ENCODE data around the gene CCDC152.

The CCDC152 gene

DNA sequence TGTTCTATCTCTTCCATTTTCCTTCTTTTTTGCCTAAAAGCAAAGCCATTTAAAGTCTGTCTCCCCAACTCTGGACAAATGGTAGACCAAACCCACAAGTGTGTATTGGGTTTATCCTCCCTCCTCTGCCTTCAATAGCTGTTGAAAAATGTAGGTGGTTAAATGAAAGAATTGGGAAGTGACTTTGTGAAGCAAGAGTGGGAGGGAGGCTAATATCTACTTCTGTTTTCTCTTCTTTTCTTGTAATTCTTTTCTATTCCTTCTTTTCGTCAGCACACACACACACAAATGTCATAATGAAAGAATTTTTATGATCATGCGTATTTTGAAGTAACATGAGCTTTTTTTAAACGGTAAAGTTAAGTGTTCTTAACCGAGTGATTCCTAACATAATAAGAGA, 3.8 kb downstream of the CCDC152 start:
- Histone ChIP-seq H3K9ac (ENCODE audit: low read depth, low read length) (no peak overlapping the region), H3K9me3 (ENCODE audit: insufficient read depth, low read length, severe bottlenecking) (no peaks in the 10 kb centered on the region), H3K27me3 (ENCODE audit: insufficient read depth, low read length, poor library complexity) (no peaks in the 10 kb centered on the region), H3K4me1 (ENCODE audit: insufficient read depth, low read length) (no peaks in the 10 kb centered on the region), H3K79me2 (ENCODE audit: insufficient read depth, low read length) (no peaks in the 10 kb centered on the region), H3K27ac (ENCODE audit: low read length) (no peak overlapping the region), H3K36me3 (ENCODE audit: insufficient read depth, low read length) (no peaks in the 10 kb centered on the region), H3K4me2 (ENCODE audit: insufficient read depth, low read length) (no peak overlapping the region), H4K20me1 (ENCODE audit: insufficient read depth, low read length) (no peaks in the 10 kb centered on the region), H3K4me3 (ENCODE audit: low read depth in 1 of 2, low read length in 2 of 2) (no peak overlapping the region), H2AFZ (ENCODE audit: low read depth, low read length) (no peak overlapping the region)
- ATAC-seq (ENCODE audit: insufficient read depth, low read depth) = no peak
- DNase-seq = no peak
- TF ChIP-seq, protein P1, sequence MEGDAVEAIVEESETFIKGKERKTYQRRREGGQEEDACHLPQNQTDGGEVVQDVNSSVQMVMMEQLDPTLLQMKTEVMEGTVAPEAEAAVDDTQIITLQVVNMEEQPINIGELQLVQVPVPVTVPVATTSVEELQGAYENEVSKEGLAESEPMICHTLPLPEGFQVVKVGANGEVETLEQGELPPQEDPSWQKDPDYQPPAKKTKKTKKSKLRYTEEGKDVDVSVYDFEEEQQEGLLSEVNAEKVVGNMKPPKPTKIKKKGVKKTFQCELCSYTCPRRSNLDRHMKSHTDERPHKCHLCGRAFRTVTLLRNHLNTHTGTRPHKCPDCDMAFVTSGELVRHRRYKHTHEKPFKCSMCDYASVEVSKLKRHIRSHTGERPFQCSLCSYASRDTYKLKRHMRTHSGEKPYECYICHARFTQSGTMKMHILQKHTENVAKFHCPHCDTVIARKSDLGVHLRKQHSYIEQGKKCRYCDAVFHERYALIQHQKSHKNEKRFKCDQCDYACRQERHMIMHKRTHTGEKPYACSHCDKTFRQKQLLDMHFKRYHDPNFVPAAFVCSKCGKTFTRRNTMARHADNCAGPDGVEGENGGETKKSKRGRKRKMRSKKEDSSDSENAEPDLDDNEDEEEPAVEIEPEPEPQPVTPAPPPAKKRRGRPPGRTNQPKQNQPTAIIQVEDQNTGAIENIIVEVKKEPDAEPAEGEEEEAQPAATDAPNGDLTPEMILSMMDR (IDR thresholded peaks at IDR 0.05; ENCODE audit: borderline replicate concordance, extremely low read depth, low read length, poor library complexity, severe bottlenecking) = no peak
- TF ChIP-seq EZH2 (IDR thresholded peaks at IDR 0.05; ENCODE audit: borderline replicate concordance, low read depth, low read length, severe bottlenecking) = no peak

DNA sequence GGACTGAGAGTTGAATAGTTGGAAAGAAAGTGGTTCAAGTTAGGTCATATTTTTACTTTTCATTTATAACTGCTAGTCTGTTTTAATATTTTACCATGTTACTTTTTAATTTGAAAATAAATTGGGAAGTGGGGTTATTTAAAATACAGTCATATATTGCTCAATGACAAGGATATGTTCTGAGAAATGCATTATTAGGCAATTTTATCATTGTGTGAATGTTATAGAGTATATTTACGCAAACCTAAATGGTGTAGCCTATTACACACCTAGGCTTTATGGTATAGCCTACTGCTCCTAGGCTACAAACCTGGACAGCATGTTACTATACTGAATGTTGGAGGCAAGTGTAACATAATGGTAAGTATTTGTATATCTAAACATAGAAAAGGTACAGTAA, 5.2 kb downstream of the CCDC152 start:
- DNase-seq = no peak
- H3K4me2 ChIP-seq (ENCODE audit: insufficient read depth, low read length) = no peak overlapping the region
- H4K20me1 ChIP-seq (ENCODE audit: insufficient read depth, low read length) = no peaks in the 10 kb centered on the region
- ATAC-seq (ENCODE audit: insufficient read depth, low read depth) = no peak
- H3K9me3 ChIP-seq (ENCODE audit: insufficient read depth, low read length, severe bottlenecking) = no peaks in the 10 kb centered on the region
- H3K4me3 ChIP-seq (ENCODE audit: low read depth in 1 of 2, low read length in 2 of 2) = no peak overlapping the region
- H3K27ac ChIP-seq (ENCODE audit: low read length) = no peak overlapping the region
- H3K4me1 ChIP-seq (ENCODE audit: insufficient read depth, low read length) = no peaks in the 10 kb centered on the region
- no peaks in the 10 kb centered on the region for H3K36me3 ChIP-seq (ENCODE audit: insufficient read depth, low read length)
- H3K27me3 ChIP-seq (ENCODE audit: insufficient read depth, low read length, poor library complexity) = no peaks in the 10 kb centered on the region
- H2AFZ ChIP-seq (ENCODE audit: low read depth, low read length) = no peak overlapping the region
- no peaks in the 10 kb centered on the region for H3K79me2 ChIP-seq (ENCODE audit: insufficient read depth, low read length)
- no peak for TF ChIP-seq EZH2 (IDR thresholded peaks at IDR 0.05; ENCODE audit: borderline replicate concordance, low read depth, low read length, severe bottlenecking)
- TF ChIP-seq, protein P1 (IDR thresholded peaks at IDR 0.05; ENCODE audit: borderline replicate concordance, extremely low read depth, low read length, poor library complexity, severe bottlenecking) = no peak
- H3K9ac ChIP-seq (ENCODE audit: low read depth, low read length) = no peak overlapping the region

DNA sequence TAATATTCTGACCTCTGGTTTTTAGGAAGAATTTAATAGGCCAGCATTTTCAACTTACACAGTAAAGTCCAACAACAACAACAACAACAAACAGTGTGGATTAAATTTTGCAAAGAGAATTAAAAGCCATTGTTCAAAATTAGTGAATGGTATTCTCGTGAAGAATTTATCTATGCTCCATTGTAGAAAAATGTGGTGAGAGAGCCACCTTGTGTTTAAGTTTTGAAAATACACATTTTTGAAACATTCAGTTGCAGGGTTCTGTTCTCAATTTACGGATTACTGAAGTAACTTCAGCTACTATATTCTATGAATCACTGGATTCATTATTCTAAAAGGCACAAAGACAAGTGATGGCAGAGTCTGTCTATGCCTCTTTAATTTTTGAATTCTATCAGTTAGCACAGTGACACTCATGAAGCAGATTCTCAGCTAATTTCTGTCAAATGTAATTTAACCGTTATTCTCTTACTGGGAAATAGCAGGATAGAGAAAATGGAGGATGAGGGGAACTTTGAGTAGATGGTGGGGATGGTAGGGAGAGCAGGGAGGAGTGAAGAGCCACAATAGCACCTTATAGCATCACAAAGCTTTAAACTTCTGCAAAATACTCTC, 11.0 kb downstream of the CCDC152 start:
- no peaks in the 10 kb centered on the region for H3K36me3 ChIP-seq (ENCODE audit: insufficient read depth, low read length)
- no peak for DNase-seq

More for the DNA sequence above, 11.0 kb downstream of the CCDC152 start:
- Histone ChIP-seq H3K27ac (ENCODE audit: low read length) (no peak overlapping the region), H3K4me1 (ENCODE audit: insufficient read depth, low read length) (no peaks in the 10 kb centered on the region), H3K4me2 (ENCODE audit: insufficient read depth, low read length) (no peak overlapping the region), H4K20me1 (ENCODE audit: insufficient read depth, low read length) (no peaks in the 10 kb centered on the region), H3K79me2 (ENCODE audit: insufficient read depth, low read length) (no peaks in the 10 kb centered on the region), H3K9ac (ENCODE audit: low read depth, low read length) (no peak overlapping the region), H2AFZ (ENCODE audit: low read depth, low read length) (no peak overlapping the region), H3K9me3 (ENCODE audit: insufficient read depth, low read length, severe bottlenecking) (no peaks in the 10 kb centered on the region), H3K4me3 (ENCODE audit: low read depth in 1 of 2, low read length in 2 of 2) (no peak overlapping the region), H3K27me3 (ENCODE audit: insufficient read depth, low read length, poor library complexity) (no peaks in the 10 kb centered on the region)
- peak; percentile 62 for ATAC-seq (ENCODE audit: insufficient read depth, low read depth)
- TF ChIP-seq, protein P1 (IDR thresholded peaks at IDR 0.05; ENCODE audit: borderline replicate concordance, extremely low read depth, low read length, poor library complexity, severe bottlenecking) = peak; percentile 59
- TF ChIP-seq EZH2 (IDR thresholded peaks at IDR 0.05; ENCODE audit: borderline replicate concordance, low read depth, low read length, severe bottlenecking) = no peak
